B cell (primary cell): ENCODE data around the gene PARN. TPM values are rescaled to one million over a fixed set of nuclear protein-coding genes. Genes with fewer than 3 reads are reported as not detected.

Source experiments
- ATAC-seq: fragments of 200-7000 bp; cut with Tn5 transposase; one replicate; pipeline ENCODE4 v1.10.0; 2021; ENCODE audit warnings: low read depth, mild to moderate bottlenecking, moderate number of reproducible peaks, moderate library complexity
- CTCF ChIA-PET: fragments of 350-600 bp; sonication (Branson Sonifier 250); formaldehyde crosslinking; loops from one replicate; lab custom pipeline; 2021; ENCODE audit warnings: antibody characterized with exemption, inconsistent platforms; lab: Charles Lee
- POLR2A ChIA-PET: fragments of 350-600 bp; sonication (Branson Sonifier 250); formaldehyde crosslinking; loops from one replicate; lab custom pipeline; 2021; ENCODE audit warnings: antibody characterized with exemption; lab: Charles Lee
- DNase-seq: peaks from one replicate; pipeline ENCODE4 v3.0.0; 2013
- H2AFZ ChIP-seq: 2 replicates; pipeline ENCODE4 v1.6.1; 2012; ENCODE audit warnings: mild to moderate bottlenecking, low read depth, low read length; ENCODE audit not compliant: insufficient read depth, poor library complexity, severe bottlenecking
- H3K27ac ChIP-seq, 2 donors: 1 replicate in 1 of 2; 2 replicates in 1 of 2; pipeline ENCODE4 v1.5.1; 2012 to 2013; ENCODE audit warnings: low read length in 2 of 2, mild to moderate bottlenecking in 2 of 2, moderate library complexity in 1 of 2
- H3K27me3 ChIP-seq, 4 experiments: fragments of 200-600 bp in 1 of 4; sonication (generic) in 1 of 4; replicated peaks in 1 of 4; 1 replicate in 2 of 4; 2 replicates in 2 of 4; pipeline versions ENCODE4 v1.6.1 to v1.7.0; 2013 to 2016; ENCODE audit warnings: low read length in 3 of 4, mild to moderate bottlenecking in 2 of 4, mixed read lengths in 1 of 4, moderate library complexity in 1 of 4; ENCODE audit not compliant: insufficient read depth in 4 of 4, control insufficient read depth in 3 of 4; ENCODE audit errors: control extremely low read depth in 1 of 4
- H3K36me3 ChIP-seq, 2 experiments: replicated peaks in 1 of 2; 1 replicate in 1 of 2; 2 replicates in 1 of 2; pipeline versions ENCODE4 v1.6.1 to v1.7.1; 2013; ENCODE audit warnings: low read length in 1 of 2; ENCODE audit not compliant: insufficient read depth in 2 of 2, control insufficient read depth in 1 of 2; ENCODE audit errors: control extremely low read depth in 1 of 2, extremely low read depth in 1 of 2
- H3K4me1 ChIP-seq, 2 donors: fragments of 200-600 bp in 1 of 2; sonication (generic) in 1 of 2; 1 replicate in 1 of 2; 2 replicates in 1 of 2; pipeline versions ENCODE4 v1.5.1 to v1.6.1; 2013 to 2017; ENCODE audit warnings: low read length in 2 of 2; ENCODE audit not compliant: control insufficient read depth in 2 of 2, insufficient read depth in 2 of 2
- H3K4me2 ChIP-seq: replicated peaks from 2 replicates; pipeline ENCODE3; 2012; ENCODE audit warnings: mild to moderate bottlenecking, low read depth, low read length; ENCODE audit not compliant: poor library complexity, severe bottlenecking
- H3K4me3 ChIP-seq, 5 experiments: fragments of 200-600 bp in 1 of 5; sonication (generic) in 1 of 5; 1 replicate in 3 of 5; 2 replicates in 2 of 5; pipeline versions ENCODE4 v1.5.1 to v1.7.0; 2011 to 2016; ENCODE audit warnings: low read length in 4 of 5, mild to moderate bottlenecking in 4 of 5, low read depth in 2 of 5, control low read depth in 1 of 5, moderate library complexity in 1 of 5; ENCODE audit not compliant: insufficient read depth in 1 of 5; ENCODE audit errors: control extremely low read depth in 1 of 5, extremely low read depth in 1 of 5
- H3K79me2 ChIP-seq: fragments of 200-600 bp; sonication (generic); one replicate; pipeline ENCODE4 v1.6.0; 2016; ENCODE audit warnings: low read length; ENCODE audit not compliant: control insufficient read depth, insufficient read depth
- H3K9ac ChIP-seq: fragments of 200-600 bp; sonication (generic); 2 replicates; pipeline ENCODE4 v1.6.1; 2017; ENCODE audit warnings: mild to moderate bottlenecking, low read length, moderate library complexity
- H3K9me3 ChIP-seq, 3 donors: one replicate each; pipeline versions ENCODE4 v1.6.1 to v1.7.1; 2013; ENCODE audit warnings: low read length in 2 of 3; ENCODE audit not compliant: control insufficient read depth in 2 of 3, insufficient read depth in 1 of 3; ENCODE audit errors: control extremely low read depth in 1 of 3
- H4K20me1 ChIP-seq: 2 replicates; pipeline ENCODE4 v1.6.0; 2012; ENCODE audit warnings: mild to moderate bottlenecking, low read length; ENCODE audit not compliant: insufficient read depth, control insufficient read depth, poor library complexity, severe bottlenecking
- H3K27ac Mint-ChIP-seq: one replicate; pipeline ENCODE4 v1.8.0; 2021; ENCODE audit warnings: mixed read lengths
- H3K27me3 Mint-ChIP-seq: one replicate; pipeline ENCODE4 v1.8.0; 2021; ENCODE audit warnings: mixed read lengths
- H3K4me1 Mint-ChIP-seq: one replicate; pipeline ENCODE4 v1.8.0; 2021; ENCODE audit warnings: mixed read lengths
- H3K4me3 Mint-ChIP-seq: one replicate; pipeline ENCODE4 v1.8.0; 2021; ENCODE audit warnings: mixed read lengths
- H3K9me3 Mint-ChIP-seq: one replicate; pipeline ENCODE4 v1.8.0; 2022; ENCODE audit warnings: mixed read lengths; ENCODE audit not compliant: insufficient read depth
- EZH2 ChIP-seq: IDR thresholded peaks from 2 replicates; pipeline ENCODE4 v1.6.1; 2012; ENCODE audit warnings: borderline replicate concordance, low read depth, mild to moderate bottlenecking, moderate library complexity, low read length; ENCODE audit not compliant: insufficient read depth, poor library complexity, severe bottlenecking
- WGBS: methylation state at CpG from one replicate; pipeline ENCODE4 v1.1.5; 2013; ENCODE audit warnings: missing lambda C conversion rate; ENCODE audit not compliant: insufficient coverage; 5-methylcytosine and 5-hydroxymethylcytosine counted together
- intact Hi-C: fragments of 100-400 bp; cut with micrococcal nuclease; formaldehyde crosslinking; loops from one replicate; pipeline ENCODE4 v1.10.0; 2022
- polyA plus RNA-seq: library from polyadenylated mRNA; depleted of rRNA; stranded (reverse); fragments of >200 nt; gene quantifications from 2 replicates; pipeline ENCODE4 v1.2.3, GENCODE V29; 2012
- total RNA-seq, 2 donors: library from RNA; stranded (reverse); fragments of 120-200 nt in 1 of 2; gene quantifications; 1 replicate in 1 of 2; 2 replicates in 1 of 2; pipeline versions ENCODE4 v1.2.3 to v1.2.4, GENCODE V29; 2013 to 2022
- TF ChIP-seq, protein P1 (sequence below): fragments of 200-600 bp; IDR thresholded peaks from one replicate; pipeline ENCODE4 v1.8.0; 2022; ENCODE audit warnings: antibody characterized with exemption, mild to moderate bottlenecking

PARN gene
- total and polyA plus RNA-seq, 2 donors (not counting 1 experiment from before 2014, with no cell fraction given), result 25.3 to 62.2 TPM

DNA sequence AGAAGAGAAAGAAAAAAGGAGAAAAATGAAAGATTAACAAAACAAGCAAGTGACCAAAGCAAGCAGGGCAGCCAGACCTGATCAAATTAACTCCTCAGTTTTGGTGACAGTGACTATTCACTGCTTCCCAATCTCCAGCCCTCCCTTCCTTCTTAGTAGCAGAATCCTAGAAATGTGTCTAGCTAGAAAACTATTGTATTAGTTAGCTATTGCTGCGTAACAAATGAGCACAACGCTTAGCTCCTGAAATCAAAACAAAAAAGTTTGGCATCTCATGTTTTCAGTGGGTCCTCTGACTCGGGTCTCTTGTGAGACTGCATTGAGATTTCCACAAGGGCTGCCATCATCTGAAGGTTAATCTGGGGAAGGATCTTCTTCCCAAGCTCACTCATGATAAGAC is 213.9 kb downstream of the PARN start:
- H3K79me2 ChIP-seq, result no peaks in the 10 kb centered on the region
- no peak overlapping the region for H3K27ac Mint-ChIP-seq
- no peak overlapping the region for H3K4me3 Mint-ChIP-seq

DNA sequence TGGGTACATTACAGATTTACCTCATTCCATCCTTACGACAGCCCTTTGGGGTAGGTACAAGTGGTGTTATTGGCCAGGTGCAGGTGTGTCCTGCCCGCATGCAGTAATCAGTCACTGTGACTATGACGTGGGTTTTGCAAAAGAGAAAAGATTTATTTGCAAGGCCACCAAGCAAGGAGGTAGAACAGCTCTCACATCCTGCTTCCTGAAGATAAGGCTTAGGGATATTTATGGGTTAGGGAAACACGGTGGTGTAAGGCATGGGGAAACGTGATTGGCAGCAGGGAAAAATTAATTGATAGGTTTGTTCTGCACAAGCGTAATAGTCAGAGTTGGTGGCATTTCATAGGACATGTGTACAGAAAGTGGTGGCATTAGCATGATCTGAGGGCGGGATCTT is 214.8 kb downstream of the PARN start:
- Mint-ChIP-seq H3K27me3 (no peaks in the 10 kb centered on the region), H3K4me3 (no peak overlapping the region), H3K9me3 (no peaks in the 10 kb centered on the region), H3K27ac (no peak overlapping the region), H3K4me1 (peaks cover 9% of the 10 kb centered on the region)
- Histone ChIP-seq H3K4me1 (no peaks in the 10 kb centered on the region), H3K79me2 (no peaks in the 10 kb centered on the region), H3K4me3 (no peak overlapping the region), H3K27me3 (no peaks in the 10 kb centered on the region), H4K20me1 (no peaks in the 10 kb centered on the region), H3K9me3 (peaks cover 0 to 3% (median 0%) of the 10 kb centered on the region in 3 donors), H3K36me3 (no peaks in the 10 kb centered on the region), H2AFZ (no peak overlapping the region), H3K4me2 (no peak overlapping the region), H3K27ac (no peak overlapping the region), H3K9ac (no peak overlapping the region)
- ATAC-seq (no peak), DNase-seq (no peak)
- POLR2A ChIA-PET, result no interaction called here
- TF ChIP-seq, protein P1, sequence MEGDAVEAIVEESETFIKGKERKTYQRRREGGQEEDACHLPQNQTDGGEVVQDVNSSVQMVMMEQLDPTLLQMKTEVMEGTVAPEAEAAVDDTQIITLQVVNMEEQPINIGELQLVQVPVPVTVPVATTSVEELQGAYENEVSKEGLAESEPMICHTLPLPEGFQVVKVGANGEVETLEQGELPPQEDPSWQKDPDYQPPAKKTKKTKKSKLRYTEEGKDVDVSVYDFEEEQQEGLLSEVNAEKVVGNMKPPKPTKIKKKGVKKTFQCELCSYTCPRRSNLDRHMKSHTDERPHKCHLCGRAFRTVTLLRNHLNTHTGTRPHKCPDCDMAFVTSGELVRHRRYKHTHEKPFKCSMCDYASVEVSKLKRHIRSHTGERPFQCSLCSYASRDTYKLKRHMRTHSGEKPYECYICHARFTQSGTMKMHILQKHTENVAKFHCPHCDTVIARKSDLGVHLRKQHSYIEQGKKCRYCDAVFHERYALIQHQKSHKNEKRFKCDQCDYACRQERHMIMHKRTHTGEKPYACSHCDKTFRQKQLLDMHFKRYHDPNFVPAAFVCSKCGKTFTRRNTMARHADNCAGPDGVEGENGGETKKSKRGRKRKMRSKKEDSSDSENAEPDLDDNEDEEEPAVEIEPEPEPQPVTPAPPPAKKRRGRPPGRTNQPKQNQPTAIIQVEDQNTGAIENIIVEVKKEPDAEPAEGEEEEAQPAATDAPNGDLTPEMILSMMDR, result no peak
- no peak for TF ChIP-seq EZH2
- intact Hi-C loops, result no loop called here
- CTCF ChIA-PET, result no interaction called here
- WGBS, result 17% methylated on average over 5 of the region's 7 CpGs

More for the DNA sequence above, 213.9 kb downstream of the PARN start:
- peaks cover 0 to 3% (median 0%) of the 10 kb centered on the region in 3 donors for H3K9me3 ChIP-seq
- H3K4me1 ChIP-seq, result no peaks in the 10 kb centered on the region
- no peak overlapping the region for H3K4me2 ChIP-seq
- H3K27me3 ChIP-seq, result no peaks in the 10 kb centered on the region
- no peak overlapping the region for H3K4me3 ChIP-seq
- ChIA-PET POLR2A (interaction anchor here (0.7 kb wide), 1 partner anchor 47 kb away, joined by 3 read pairs; no protein-coding TSS in a partner anchor), CTCF (no interaction called here)
- intact Hi-C loops, result no loop called here
- ATAC-seq, result no peak
- peaks cover 9% of the 10 kb centered on the region for H3K4me1 Mint-ChIP-seq
- no peak overlapping the region for H3K9ac ChIP-seq
- no peaks in the 10 kb centered on the region for H3K36me3 ChIP-seq
- no peaks in the 10 kb centered on the region for H3K27me3 Mint-ChIP-seq
- TF ChIP-seq, protein P1, result no peak
- TF ChIP-seq EZH2, result no peak
- no peaks in the 10 kb centered on the region for H3K9me3 Mint-ChIP-seq
- H4K20me1 ChIP-seq, result no peaks in the 10 kb centered on the region
- WGBS, result 97% methylated on average over 3 of the region's 3 CpGs
- no peak overlapping the region for H2AFZ ChIP-seq
- no peak overlapping the region for H3K27ac ChIP-seq
- DNase-seq, result no peak
